Endothelial cell of umbilical vein (primary cell): ENCODE measurements around the gene SH3D21.

Experiments
- EZH2 ChIP-seq: IDR thresholded peaks from 2 replicates; pipeline ENCODE4 v1.6.1; 2012; ENCODE audit warnings: borderline replicate concordance, low read depth, mild to moderate bottlenecking, moderate library complexity, low read length, inconsistent platforms; ENCODE audit not compliant: severe bottlenecking
- FOS ChIP-seq: IDR thresholded peaks from 2 replicates; pipeline ENCODE4 v1.6.1; 2011; ENCODE audit warnings: mild to moderate bottlenecking, low read length, moderate library complexity, borderline replicate concordance; ENCODE audit not compliant: insufficient read depth
- GATA2 ChIP-seq: IDR thresholded peaks from 2 replicates; pipeline ENCODE4 v1.7.0; 2011; ENCODE audit warnings: low read depth, mild to moderate bottlenecking, moderate library complexity, mixed read lengths, low read length; ENCODE audit not compliant: insufficient read length, insufficient read depth
- POLR2A ChIP-seq: IDR thresholded peaks from 2 replicates; pipeline ENCODE4 v1.6.1; 2012; ENCODE audit warnings: low read depth, mild to moderate bottlenecking, control low read depth, low read length
- POLR2AphosphoS5 ChIP-seq: IDR thresholded peaks from 2 replicates; pipeline ENCODE4 v1.6.1; 2012; ENCODE audit warnings: low read depth, mild to moderate bottlenecking, control low read depth, low read length, moderate library complexity; ENCODE audit not compliant: insufficient read depth
- TF ChIP-seq, protein P1 (sequence below), 2 donors: IDR thresholded peaks; 1 replicate in 1 of 2; 2 replicates in 1 of 2; pipeline ENCODE4 v1.5.1; 2011; ENCODE audit warnings: low read length in 2 of 2, mild to moderate bottlenecking in 2 of 2, moderate library complexity in 2 of 2, control low read depth in 1 of 2, inconsistent platforms in 1 of 2, low read depth in 1 of 2; ENCODE audit not compliant: insufficient read depth in 1 of 2; ENCODE audit errors: extremely low read depth in 1 of 2

DNA sequence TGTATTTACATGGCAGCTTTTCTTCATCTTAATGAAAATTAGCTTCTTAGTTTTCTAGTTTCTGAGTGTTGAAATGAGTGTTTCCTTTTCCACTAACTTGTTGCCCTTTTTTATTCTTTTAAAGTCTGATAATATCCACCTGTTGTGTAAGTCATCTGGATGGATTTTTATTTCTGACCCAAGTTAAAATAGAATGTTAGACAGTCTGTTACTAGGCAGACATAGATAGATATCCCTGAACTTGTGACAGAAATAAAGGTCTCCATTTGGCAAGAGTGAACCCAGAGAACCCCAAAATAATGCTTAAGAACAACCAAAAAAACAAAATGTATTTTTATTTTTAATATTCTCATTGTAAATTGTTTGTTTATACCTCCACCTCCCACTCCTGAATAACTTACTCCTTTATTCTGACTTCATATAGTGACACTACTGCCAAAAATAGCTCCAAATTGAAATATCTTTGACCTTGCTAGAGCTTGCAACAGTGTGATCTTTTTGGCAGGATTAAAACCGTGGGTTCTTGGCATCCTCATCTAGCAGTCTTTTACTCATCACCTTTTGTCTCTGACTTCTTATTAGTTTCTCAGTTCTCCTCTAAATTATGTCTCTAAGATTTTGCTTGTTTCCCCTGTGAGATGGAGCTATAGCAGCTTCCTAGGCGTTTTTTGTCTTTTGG, 26.9 kb upstream of the SH3D21 start:
- TF ChIP-seq EZH2 (no peak), FOS (no peak), POLR2A (no peak), POLR2AphosphoS5 (no peak), GATA2 (no peak)
- TF ChIP-seq, protein P1, sequence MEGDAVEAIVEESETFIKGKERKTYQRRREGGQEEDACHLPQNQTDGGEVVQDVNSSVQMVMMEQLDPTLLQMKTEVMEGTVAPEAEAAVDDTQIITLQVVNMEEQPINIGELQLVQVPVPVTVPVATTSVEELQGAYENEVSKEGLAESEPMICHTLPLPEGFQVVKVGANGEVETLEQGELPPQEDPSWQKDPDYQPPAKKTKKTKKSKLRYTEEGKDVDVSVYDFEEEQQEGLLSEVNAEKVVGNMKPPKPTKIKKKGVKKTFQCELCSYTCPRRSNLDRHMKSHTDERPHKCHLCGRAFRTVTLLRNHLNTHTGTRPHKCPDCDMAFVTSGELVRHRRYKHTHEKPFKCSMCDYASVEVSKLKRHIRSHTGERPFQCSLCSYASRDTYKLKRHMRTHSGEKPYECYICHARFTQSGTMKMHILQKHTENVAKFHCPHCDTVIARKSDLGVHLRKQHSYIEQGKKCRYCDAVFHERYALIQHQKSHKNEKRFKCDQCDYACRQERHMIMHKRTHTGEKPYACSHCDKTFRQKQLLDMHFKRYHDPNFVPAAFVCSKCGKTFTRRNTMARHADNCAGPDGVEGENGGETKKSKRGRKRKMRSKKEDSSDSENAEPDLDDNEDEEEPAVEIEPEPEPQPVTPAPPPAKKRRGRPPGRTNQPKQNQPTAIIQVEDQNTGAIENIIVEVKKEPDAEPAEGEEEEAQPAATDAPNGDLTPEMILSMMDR (IDR thresholded peaks at IDR 0.05; ENCODE audit: extremely low read depth in 1 of 2, insufficient read depth in 1 of 2, low read depth in 1 of 2, low read length in 2 of 2), result no peak
